DOHH2 (cell line): ENCODE measurements around the gene PHAF1.

Source experiments
- H3F3A ChIP-seq: fragments of 200-600 bp; sonication (generic), shearing (Covaris generic); 2 replicates; pipeline ENCODE4 v1.6.0; 2016; ENCODE audit warnings: antibody characterized with exemption, mild to moderate bottlenecking; ENCODE audit not compliant: control insufficient read depth, insufficient read depth
- H3K27ac ChIP-seq: fragments of 200-600 bp; sonication (generic); 2 replicates; pipeline ENCODE4 v1.5.1; 2014; ENCODE audit warnings: low read depth, mild to moderate bottlenecking, low read length, moderate library complexity
- H3K27me3 ChIP-seq: fragments of 200-600 bp; sonication (generic); 2 replicates; pipeline ENCODE4 v1.6.1; 2014; ENCODE audit warnings: mild to moderate bottlenecking, low read length, mixed read lengths; ENCODE audit not compliant: control insufficient read depth
- H3K36me3 ChIP-seq: fragments of 200-600 bp; sonication (generic); 2 replicates; pipeline ENCODE4 v1.6.1; 2014; ENCODE audit warnings: mild to moderate bottlenecking, low read length, moderate library complexity, mixed read lengths; ENCODE audit not compliant: control insufficient read depth
- H3K4me1 ChIP-seq: fragments of 200-600 bp; sonication (generic); 2 replicates; pipeline ENCODE4 v1.6.1; 2014; ENCODE audit warnings: mild to moderate bottlenecking, low read length, mixed read lengths; ENCODE audit not compliant: control insufficient read depth
- H3K4me2 ChIP-seq: fragments of 200-600 bp; sonication (generic); 2 replicates; pipeline ENCODE4 v1.6.0; 2014; ENCODE audit warnings: mild to moderate bottlenecking, low read length, moderate library complexity
- H3K4me3 ChIP-seq: fragments of 200-600 bp; sonication (generic); 2 replicates; pipeline ENCODE4 v1.5.1; 2014; ENCODE audit warnings: mild to moderate bottlenecking, low read length, mixed read lengths
- H3K79me2 ChIP-seq: fragments of 200-600 bp; sonication (generic); 2 replicates; pipeline ENCODE4 v1.6.1; 2014; ENCODE audit warnings: mild to moderate bottlenecking, low read length, mixed read lengths; ENCODE audit not compliant: control insufficient read depth
- H3K9me2 ChIP-seq: fragments of 200-600 bp; sonication (generic); replicated peaks from 2 replicates; pipeline ENCODE4 v1.6.1; 2014; ENCODE audit warnings: mild to moderate bottlenecking, low read length, mixed read lengths; ENCODE audit not compliant: control insufficient read depth
- H3K9me3 ChIP-seq: fragments of 200-600 bp; sonication (generic); 2 replicates; pipeline ENCODE4 v1.6.1; 2014; ENCODE audit warnings: antibody characterized with exemption, low read length, mixed read lengths; ENCODE audit not compliant: control insufficient read depth, insufficient read depth
- H4K20me1 ChIP-seq: fragments of 200-600 bp; sonication (generic); 2 replicates; pipeline ENCODE4 v1.6.0; 2014; ENCODE audit warnings: low read depth, mild to moderate bottlenecking, antibody characterized with exemption, low read length, moderate library complexity; ENCODE audit not compliant: control insufficient read depth, insufficient read depth
- CTCF ChIP-seq: fragments of 200-600 bp; sonication (generic); IDR thresholded peaks from one replicate; pipeline ENCODE4 v1.5.1; 2014; ENCODE audit warnings: antibody characterized with exemption, mild to moderate bottlenecking, low read depth, low read length; ENCODE audit not compliant: poor library complexity, severe bottlenecking
- EZH2phosphoT487 ChIP-seq: fragments of 200-600 bp; sonication (generic); IDR thresholded peaks from 2 replicates; pipeline ENCODE4 v1.6.1; 2017; ENCODE audit warnings: borderline replicate concordance, mild to moderate bottlenecking, antibody characterized with exemption, low read length, moderate library complexity, mixed read lengths

The PHAF1 gene

GRCh38 chr16:67088551-67088950 lies 21.2 kb upstream of the PHAF1 start:
- Histone ChIP-seq H3K4me2 (no peak overlapping the region), H3F3A (peaks cover 4% of the 10 kb centered on the region; the same call in 1 of the 2 replicates), H3K9me3 (no peaks in the 10 kb centered on the region), H3K27ac (no peak overlapping the region), H3K4me3 (no peak overlapping the region), H4K20me1 (no peaks in the 10 kb centered on the region), H3K9me2 (no peaks in the 10 kb centered on the region), H3K79me2 (0 out of 2 replicates have a peak, but pooled peaks cover 4% of the 10 kb centered on the region), H3K27me3 (no peaks in the 10 kb centered on the region), H3K36me3 (peaks cover 27% of the 10 kb centered on the region), H3K4me1 (peaks cover 6% of the 10 kb centered on the region; the same call in 1 of the 2 replicates)
- no peak for TF ChIP-seq EZH2phosphoT487
- TF ChIP-seq CTCF, result no peak

- H3K27ac ChIP-seq, result no peak overlapping the region
- TF ChIP-seq CTCF (no peak), EZH2phosphoT487 (no peak)
- H3K9me2 ChIP-seq, result no peaks in the 10 kb centered on the region
- no peak overlapping the region for H3K4me2 ChIP-seq
- H3K27me3 ChIP-seq, result no peaks in the 10 kb centered on the region
- no peak overlapping the region for H3K4me3 ChIP-seq
- H3F3A ChIP-seq, result peaks cover 4% of the 10 kb centered on the region; the same call in 1 of the 2 replicates
- H3K79me2 ChIP-seq, result 0 out of 2 replicates have a peak, but pooled peaks cover 4% of the 10 kb centered on the region
- H3K9me3 ChIP-seq, result no peaks in the 10 kb centered on the region
- peaks cover 29% of the 10 kb centered on the region for H3K36me3 ChIP-seq
- H4K20me1 ChIP-seq, result no peaks in the 10 kb centered on the region
- peaks cover 3% of the 10 kb centered on the region; the same call in 1 of the 2 replicates for H3K4me1 ChIP-seq
Measured at GRCh38 chr16:67089101-67089500, 20.6 kb upstream of the PHAF1 start.

- TF ChIP-seq CTCF (no peak), EZH2phosphoT487 (no peak)
- Histone ChIP-seq H4K20me1 (no peaks in the 10 kb centered on the region), H3K27me3 (no peaks in the 10 kb centered on the region), H3K27ac (no peak overlapping the region), H3K36me3 (peaks cover 20% of the 10 kb centered on the region), H3F3A (peaks cover 4% of the 10 kb centered on the region; the same call in 1 of the 2 replicates), H3K9me2 (no peaks in the 10 kb centered on the region), H3K9me3 (no peaks in the 10 kb centered on the region), H3K4me1 (no peaks in the 10 kb centered on the region), H3K4me3 (no peak overlapping the region), H3K4me2 (no peak overlapping the region), H3K79me2 (peaks cover 4% of the 10 kb centered on the region; the same call in 1 of the 2 replicates)
Measured at GRCh38 chr16:67091906-67092566, 17.7 kb upstream of the PHAF1 start.
